Hematopoietic multipotent progenitor cell (in vitro differentiated cells): ENCODE measurements around the gene TTC9. TPM values are rescaled to one million over a fixed set of nuclear protein-coding genes. Genes with fewer than 3 reads are reported as not detected.

Experiments
- DNase-seq, 3 donors: peaks; one replicate each; pipeline ENCODE4 v3.0.0-alpha.2; 2011 to 2015; ENCODE audit warnings: low read depth in 2 of 3, low spot score in 2 of 3
- total RNA-seq: library from RNA; depleted of rRNA; stranded (reverse); fragments of >200 nt; gene quantifications from one replicate; pipeline ENCODE4 v1.2.3, GENCODE V29; 2012

The TTC9 gene
- 5.1 TPM for total RNA-seq

DNA sequence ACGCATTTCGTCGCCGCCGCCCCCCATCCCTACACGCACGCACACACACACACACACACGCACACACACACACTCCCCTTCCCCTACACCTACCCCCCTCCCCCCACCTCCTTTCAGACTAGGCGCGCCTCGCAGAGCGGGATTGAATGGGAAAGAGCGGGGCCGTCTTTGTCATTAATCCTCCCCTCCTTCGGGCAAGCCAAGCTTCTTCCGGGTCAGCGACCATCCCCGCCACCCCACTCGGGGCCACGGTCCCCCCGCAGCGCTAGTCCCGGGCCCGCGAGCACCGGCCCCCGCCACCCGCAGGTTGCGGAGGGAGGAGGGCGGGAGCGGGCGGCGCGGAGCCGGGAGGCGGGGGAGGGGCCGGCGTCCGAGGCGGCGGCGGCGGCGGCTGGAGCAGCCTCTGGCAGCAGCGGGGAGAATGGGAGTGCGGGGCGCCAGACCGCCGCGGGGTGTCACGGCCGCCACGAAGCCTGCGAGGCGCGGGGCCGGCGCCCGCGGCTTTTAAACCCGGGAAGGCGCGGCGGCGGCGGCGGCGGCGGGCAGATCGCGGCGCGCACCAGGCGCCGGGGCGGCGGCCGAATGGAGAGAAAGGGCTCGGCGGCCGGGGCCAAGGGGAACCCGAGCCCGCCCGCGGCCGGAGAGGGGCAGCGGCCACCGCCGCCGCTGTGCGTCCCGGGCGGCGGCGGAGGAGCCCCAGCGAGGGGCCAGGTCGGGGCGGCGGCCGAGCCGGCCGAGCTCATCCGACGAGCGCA, at the start of gene TTC9:
TTC9 (plus strand) TSS at position 369 of the 755 bp plus-strand sequence; CDS start at position 583, 214 bp downstream.
- peak in 2 of 3 donors; percentile 31 to 43 for DNase-seq

DNA sequence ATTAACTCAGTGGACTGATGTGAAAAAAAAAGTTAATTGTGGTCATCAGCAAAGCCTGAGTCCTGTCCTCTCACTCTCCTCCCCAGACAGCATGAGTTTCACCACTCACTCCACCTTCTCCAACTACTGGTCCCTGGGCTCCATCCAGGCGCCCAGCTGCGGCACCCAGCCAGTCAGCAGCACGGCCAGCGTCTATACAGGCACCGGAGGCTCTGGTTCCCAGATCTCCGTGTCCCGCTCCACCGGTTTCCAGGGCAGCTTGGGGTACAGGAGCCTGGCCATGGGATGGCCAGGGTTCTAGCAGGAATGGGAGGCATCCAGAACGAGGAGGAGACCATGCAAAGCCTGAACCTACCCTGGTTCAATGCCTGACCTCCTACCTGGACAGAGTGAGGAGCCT, 47.3 kb upstream of the TTC9 start:
- DNase-seq, result no peak

DNA sequence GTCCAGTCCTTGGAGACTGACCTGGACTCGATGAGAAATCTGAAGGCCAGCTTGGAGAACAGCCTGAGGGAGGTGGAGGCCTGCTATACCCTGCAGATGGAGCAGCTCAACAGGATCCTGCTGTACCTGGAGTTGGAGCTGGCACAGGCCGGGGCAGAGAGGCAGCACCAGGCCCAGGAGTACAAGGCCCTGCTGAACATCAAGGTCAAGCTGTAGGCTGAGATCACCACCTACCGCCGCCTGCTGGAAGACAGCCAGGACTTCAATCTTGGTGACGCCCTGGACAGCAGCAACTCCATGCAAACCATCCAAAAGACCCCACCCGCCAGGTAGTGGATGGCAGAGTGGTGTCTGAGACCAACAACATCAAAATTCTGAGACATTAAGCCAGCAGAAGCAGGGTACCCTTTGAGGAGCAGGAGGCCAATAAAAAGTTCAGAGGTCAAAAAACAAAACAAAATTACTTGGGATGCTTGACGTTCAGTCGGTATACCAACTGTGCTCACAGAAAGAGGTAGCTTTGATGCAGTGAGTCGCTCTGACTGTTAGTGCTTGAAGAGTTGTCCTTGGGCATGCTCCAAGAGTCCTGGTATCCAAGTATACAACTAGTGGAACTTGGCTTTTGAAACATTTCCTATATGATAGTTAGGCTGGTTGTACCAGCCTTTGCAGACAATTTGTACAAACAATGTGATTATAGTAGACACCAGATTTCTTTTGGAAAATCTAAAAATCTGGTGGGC, 46.1 kb upstream of the TTC9 start:
- no peak for DNase-seq

DNA sequence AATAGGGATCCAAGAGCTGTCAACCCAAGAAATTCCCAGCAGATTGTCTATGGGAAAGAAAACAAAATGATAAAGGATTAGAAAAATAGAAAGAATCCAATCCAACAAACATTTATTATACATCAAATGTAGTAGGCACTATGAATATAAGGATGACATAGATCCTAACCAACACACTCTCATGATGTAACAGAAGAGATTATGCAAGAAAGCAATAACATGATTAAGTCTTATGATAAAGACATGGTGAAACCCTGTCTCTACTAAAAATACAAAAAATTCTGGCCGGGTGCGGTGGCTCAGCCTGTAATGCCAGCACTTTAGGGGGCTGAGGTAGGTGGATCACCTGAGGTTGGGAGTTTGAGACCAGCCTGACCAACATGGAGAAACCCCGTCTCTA, 44.0 kb upstream of the TTC9 start:
- DNase-seq, result no peak

DNA sequence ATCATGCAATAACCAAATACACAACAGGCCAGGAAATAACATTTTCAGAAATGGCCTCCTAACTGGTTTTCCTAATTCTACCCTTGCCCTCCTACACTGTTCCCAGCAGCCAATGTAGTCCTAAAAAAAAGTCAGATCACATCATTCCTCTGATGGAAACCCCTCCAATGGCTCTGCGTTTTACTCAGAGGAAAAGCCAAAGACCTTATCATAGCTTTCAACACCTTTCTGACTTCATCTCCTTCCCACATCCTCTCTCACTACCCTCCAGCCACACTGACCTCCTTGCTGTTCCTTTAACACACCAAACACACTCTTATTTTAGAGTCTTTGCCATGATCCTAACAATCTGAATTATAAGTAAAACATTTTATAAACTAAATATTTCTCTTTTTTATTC, 42.4 kb upstream of the TTC9 start:
- no peak for DNase-seq

DNA sequence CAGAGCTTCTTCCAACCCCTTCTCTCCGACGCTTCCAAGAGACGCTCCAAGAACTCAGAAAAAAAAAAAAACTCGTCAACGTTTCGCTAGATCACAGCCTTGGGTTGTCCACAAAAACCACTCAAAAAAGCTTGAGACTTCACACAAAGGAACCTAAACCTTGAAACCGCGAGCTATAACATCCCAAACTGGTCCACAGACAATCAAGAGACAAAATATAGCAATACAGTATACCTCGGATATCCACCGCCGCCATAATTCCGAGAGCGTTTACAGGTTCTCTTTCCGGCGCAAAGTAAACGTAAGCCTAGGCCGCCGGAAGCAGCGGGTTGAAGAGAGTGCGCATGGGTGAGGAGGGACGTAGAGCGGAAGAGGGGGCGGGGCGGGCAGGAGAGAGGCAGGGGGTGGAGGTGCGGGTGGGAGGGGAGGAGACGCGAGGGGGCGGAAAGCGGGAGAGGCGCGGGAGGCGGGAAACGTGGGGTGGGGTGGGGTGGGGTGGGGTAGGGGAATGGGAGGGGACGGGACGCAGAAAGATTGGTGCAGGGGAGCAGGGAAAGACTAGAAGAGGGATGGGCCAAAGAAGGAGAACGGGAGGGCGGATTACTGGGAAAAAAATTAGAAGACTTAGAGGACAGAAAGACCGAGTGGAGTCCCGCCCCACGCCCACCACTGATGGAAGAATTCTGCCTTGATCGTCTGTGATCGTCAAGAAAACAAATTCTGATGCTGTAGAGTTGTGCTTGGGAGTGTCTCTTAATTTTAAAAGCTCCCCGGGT, 41.1 kb upstream of the TTC9 start, which contains the start of gene MED6:
MED6 (minus strand) TSS at position 274 of the 776 bp plus-strand sequence; CDS start at position 256, 18 bp downstream.
- peak; percentile 72 to 97 (median 93) for DNase-seq

DNA sequence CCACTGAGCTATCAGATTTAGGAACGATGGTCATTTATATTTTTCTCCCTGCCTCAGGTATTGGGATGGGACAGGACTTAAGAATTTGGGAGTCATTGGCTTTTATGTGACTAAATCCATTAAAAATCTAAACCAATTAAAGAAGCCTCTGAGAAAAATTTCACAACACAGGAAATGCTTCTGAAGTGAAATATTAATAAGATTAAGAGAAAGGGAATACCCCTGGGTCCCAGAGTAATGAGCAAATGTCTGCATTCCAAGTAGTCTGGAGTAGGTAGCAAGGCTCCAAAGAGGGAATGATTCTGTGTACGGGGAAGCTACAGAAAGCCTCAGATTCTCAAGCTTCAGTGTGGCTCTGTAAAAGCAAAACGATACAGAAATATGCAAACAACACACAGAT, 40.6 kb upstream of the TTC9 start:
- DNase-seq, result no peak

DNA sequence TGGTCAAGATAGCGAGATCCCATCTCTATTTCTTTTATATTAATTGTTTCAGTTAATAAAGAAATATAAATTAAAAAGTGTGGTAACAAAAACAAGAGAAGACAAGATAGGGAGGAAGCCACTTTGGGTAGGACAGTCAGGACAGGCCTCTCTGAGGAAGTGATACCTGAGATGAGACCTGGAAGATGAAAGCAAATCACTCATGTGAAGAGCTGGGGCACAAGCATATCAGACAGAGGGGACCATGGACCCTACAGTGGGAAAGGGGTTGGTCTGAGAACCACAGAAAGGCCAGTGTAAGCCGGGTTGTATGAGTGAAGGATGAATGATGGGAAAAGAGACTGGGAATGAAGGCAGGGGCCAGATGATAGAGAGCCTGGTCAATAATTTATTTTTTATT, 39.5 kb upstream of the TTC9 start:
- DNase-seq, result no peak

DNA sequence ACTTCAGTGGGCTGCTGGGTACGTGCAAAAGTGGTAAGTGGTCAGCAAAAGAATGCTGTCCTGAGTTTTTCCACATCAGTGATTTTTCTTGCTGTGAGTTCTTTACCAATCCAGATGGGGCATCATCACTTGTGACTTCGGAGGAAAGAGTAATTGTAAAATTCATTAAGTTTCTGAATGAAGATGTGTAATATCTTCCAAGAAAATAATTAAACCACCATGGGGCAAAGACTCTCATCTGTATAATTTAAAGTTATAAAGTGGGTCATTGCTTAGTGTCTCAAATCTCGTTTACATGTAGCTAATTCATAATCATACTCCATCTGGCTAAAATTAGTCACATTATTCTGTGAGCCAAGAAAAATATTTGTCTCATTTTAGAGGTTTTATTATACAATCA, 30.5 kb upstream of the TTC9 start:
- DNase-seq, result no peak

DNA sequence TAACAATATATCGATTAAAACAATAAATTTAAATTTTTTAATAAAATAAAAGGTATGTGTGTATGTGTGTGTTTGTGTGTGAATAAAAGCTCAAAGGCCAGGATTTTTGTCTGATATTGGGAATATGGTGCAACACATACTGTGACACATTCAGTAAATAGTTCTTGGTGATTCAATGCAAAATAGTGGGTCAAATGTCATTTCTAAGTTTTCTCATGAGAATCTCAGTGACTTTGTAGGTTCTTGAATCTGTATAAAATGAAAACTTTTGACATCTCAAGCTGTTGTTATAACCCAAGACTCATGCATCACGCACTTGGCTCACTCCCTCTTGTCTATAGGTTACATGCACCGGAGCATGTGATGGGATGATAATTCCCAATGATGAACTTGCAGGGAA, 25.1 kb upstream of the TTC9 start:
- no peak for DNase-seq

DNA sequence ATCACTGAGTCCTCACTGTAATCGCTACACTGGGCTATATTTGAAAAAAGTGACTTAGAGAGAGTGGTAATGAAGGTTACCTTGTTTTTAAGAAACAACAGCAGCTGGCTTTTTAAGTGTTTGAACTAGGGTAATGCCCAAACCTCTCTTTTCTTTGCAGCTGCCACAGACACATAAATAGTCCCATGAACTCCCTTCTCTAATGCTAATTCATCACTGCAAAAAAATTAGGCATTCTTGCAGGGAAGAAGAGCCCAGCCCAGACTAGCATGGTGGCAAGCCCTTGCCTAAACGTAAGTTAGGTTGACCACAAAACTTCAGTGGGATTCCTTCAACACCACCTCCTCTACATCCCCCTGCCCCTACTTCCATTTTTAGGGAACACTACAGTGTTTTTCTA, 23.4 kb upstream of the TTC9 start:
- DNase-seq, result no peak

DNA sequence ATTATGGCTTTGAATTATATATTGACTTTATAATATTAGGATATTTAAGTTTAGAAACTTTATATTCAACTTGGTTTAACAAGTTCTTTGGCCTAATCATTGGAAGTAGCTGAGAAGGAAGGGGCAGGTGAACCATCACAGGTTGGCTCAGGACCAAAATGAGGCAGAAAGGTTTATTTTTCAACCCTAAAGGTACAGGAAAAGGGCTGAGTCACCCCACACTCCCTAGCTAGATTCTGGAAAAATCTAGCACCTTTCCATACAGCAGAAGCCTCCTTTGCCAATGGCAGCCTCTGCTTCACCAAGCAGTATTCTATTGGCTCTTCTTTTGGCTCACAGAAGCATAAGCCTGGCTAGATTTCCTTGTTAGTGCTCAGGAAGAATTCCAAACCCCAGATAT, 22.0 kb upstream of the TTC9 start:
- no peak for DNase-seq

DNA sequence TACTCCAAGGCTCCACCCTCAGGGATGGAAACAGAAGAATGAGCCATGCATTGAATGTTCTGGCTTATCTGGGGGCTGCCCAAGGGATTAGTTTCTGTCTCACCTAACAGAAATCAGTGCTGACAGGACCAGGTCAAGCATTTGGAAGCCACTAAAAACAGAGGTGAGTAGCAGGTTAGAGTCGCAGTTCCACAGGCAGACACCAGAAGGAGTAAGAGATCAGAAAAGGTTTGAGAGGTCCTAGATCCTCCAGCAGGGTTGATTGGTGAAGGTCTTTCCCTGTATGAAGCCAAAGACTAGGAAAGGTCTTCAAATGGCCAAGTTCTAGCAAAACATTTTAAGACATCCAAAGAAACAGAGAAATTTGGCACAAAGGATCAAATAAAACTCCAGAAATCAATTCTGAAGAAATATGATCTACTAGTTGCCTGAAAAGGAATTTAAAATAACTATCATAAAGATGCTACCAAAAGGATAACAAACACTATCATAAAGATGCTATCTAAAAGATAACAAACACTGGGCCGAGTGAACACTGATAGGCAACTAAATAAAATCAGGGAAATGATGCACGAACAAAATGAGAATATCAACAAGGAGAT, 19.5 kb upstream of the TTC9 start:
- peak; percentile 28 to 70 (median 46) for DNase-seq

DNA sequence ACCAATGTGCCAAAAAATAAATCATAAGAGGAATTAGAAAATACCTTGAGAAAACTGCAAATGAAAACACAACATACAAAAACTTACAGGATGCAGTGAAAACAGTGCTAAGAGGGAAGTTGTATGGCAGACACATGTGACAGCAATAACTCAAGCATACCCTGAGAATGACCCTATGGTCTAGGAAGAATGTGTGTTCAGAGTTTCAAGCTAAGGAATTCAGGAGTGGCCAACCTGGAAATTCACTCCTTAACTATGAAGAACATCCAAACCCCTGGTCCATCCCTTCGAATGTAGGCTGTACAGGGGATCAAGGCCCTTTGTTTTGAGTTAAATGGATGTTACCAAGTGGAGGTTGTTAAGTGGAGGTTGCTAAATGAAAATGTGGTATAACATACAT, 16.7 kb upstream of the TTC9 start:
- DNase-seq, result no peak

DNA sequence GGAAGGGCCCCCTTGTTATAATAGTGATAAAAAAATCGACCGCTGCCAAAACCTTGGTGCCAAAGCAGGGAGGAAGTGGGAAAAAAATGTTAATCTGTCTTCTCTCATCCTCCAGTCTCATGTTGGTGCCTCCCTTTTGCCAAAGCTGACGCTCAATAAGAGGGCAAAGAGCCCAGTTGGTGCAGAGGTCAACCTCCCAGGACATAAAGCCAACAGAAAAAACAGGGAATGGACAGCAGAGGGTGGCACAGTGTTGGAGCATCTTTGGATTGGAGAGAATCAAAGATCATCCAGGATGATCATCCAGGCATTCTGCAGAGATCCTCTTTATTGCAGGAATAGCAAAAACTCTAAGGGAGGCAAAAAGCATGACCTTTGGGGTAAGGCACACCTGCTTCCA, 9.8 kb upstream of the TTC9 start:
- no peak for DNase-seq

DNA sequence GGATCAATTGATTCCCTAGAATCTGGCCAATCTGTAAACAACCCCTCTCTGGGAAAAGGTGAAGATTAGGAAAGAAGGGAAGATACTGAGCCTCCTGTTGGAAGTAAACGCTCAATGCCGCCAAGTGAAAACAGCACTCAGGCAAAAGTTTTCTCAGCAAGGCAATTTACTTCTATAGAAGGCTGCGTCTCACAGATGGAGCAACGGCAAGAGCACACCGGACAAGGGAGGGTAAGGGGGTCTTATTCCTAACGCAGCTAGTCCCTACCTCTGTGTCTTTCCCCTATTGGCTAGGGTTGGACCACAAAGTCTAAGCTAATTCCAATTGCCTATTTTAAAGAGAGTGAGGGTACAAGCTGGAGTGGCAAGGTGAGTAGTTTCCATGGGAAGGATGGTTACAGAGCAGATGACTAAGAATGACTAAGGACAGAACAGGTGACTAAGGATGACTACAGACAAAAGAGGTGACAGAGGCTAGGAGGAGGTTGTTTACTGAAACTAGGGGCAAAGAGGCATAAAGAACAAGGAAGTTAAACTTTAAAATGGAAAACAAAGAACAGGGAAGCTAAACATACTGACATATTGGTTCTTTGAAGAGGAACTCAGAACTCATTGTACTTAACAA, 5.6 kb upstream of the TTC9 start:
- DNase-seq, result no peak

DNA sequence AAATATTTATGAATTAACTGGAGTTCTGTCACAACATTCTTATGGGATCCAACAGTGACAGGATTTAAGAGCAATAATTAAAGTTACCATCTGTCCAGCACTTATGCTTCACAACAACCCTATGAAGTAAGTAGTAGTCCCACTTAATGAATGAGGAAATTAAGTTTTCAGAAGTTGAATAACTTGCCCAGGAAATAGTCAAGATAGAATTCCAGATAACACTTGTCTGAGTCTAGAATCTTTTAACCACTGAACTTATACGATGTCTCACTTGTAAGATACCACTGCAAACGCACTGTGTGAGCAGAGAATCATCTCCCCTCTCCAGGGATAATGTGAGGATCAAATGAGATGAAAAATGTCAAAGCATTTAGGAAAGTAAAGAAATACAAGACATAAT, 3.3 kb upstream of the TTC9 start:
- DNase-seq, result no peak

DNA sequence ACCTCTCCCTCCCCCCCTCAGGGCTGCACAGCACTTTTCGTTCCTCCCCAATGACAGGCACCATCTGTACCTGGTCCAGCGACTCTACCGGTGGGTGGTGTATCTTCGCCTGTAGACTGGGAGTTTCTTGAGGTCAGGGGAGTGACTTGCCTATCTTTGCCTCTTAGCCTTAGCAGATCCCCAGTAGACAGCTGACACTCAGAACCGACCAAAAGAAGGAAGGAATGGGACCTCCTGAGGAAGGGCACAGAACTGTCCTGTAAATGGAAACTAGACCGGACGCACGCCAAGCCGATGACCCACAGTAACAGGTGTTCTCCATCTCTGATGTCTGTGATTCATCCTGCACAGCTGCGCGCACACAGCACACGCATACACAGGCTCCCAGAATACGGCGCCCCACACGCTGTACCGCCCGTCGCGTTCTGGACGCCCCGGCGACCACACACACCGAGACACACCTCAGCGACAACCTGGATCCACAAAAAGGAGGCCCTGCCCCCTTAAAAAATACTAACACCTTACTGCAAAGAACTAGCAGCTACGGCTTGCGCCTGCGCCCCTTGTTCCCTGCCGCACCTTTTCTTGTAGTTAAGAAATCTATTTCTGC, 673 bp upstream of the TTC9 start:
- DNase-seq, result peak in 2 of 3 donors; percentile 34 to 49

DNA sequence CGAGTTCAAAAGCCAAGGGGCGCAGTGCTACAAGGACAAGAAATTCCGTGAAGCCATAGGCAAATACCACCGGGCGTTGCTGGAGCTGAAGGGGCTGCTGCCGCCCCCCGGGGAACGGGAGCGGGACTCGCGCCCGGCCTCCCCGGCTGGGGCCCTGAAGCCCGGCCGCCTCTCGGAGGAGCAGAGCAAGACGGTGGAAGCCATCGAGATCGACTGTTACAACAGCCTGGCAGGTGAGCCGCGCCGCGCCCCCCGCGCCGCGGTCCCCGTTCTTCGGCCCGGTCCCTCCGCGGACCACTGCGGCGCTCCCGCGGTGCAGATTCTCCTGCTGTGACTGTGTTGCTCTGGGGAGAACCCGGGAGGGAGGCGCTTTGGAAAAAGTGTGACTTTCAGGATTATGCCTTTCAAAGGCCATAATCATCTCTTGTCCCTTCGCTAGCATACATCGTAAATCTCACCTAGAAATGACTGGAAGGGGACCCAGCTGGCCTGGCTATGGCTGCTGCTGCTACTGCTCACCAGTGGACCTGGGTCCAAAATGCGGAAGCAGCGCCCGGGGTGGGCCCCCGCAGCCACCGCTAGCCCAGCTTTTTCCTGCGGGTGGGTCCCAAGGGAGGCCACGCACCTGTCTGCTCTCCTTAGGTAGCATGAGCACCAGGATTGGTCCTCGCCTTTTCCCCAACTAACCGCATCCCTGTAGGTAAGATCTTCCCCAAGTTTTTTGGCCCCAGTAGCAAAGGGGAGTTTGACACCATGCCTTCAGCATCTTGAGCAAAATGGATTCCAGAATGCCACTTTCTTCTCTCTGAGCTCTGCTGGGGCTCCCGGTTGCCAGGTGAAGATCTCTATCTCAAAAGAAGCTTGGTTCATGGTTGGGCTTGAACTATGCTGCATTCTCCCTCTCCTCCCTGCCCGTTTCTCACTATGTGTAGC, 853 bp downstream of the TTC9 start:
- peak in 2 of 3 donors; percentile 42 to 55 for DNase-seq
